ENCODE data around the gene PEX5L. TPM values are rescaled to one million over a fixed set of nuclear protein-coding genes. Genes with fewer than 3 reads are reported as not detected.
A peak's percentile ranks its signal among the peaks of the same experiment; 100 is the strongest.

The PEX5L gene
- total RNA-seq, 2 donors from 2014 or later, result 4.2 to 13.2 TPM

- WGBS, 2 donors, result 55 to 58% methylated on average over 9 of the region's 9 CpGs
- intact Hi-C loops (cut with DNase I), result no loop called here
- peak in 3 of 4 donors; percentile 31 to 42 (median 39) for DNase-seq
These were observed 12.7 kb upstream of the PEX5L start for GRCh38 chr3:180049391-180049790.

GRCh38 chr3:180048840-180049239, 12.1 kb upstream of the PEX5L start:
- ATAC-seq, result peak; percentile 94
- DNase-seq, result peak in 3 of 4 donors; percentile 13 to 75 (median 36)

More at GRCh38 chr3:180049391-180049790, 12.7 kb upstream of the PEX5L start:
- Histone ChIP-seq H3K27me3 (no peaks in the 10 kb centered on the region), H3K36me3 (replicated peaks in 1 of 2; ENCODE audit: insufficient read depth in 1 of 2, low read depth in 2 of 2) (no peaks in the 10 kb centered on the region), H3K9me3 (no peaks in the 10 kb centered on the region), H3K4me1 (peaks cover 38% of the 10 kb centered on the region), H3K4me3 (no peak overlapping the region), H3K27ac (peak overlapping the region in 3 of 4 donors; percentile 33 to 78 (median 53))
- ATAC-seq, result peak; percentile 65
- TF ChIP-seq CTCF (IDR thresholded peaks at IDR 0.05) (no peak), POLR2A (IDR thresholded peaks at IDR 0.05) (no peak)

GRCh38 chr3:180048103-180048502, 11.4 kb upstream of the PEX5L start:
- Histone ChIP-seq H3K4me3 (no peak overlapping the region), H3K36me3 (replicated peaks in 1 of 2; ENCODE audit: insufficient read depth in 1 of 2, low read depth in 2 of 2) (no peaks in the 10 kb centered on the region), H3K9me3 (no peaks in the 10 kb centered on the region), H3K27me3 (no peaks in the 10 kb centered on the region), H3K4me1 (peaks cover 30% of the 10 kb centered on the region), H3K27ac (no peak overlapping the region)
- ATAC-seq (no peak), DNase-seq (no peak)
- WGBS, 2 donors, result 52 to 97% methylated on average over 1 of the region's 1 CpG
- TF ChIP-seq POLR2A (IDR thresholded peaks at IDR 0.05) (no peak), CTCF (IDR thresholded peaks at IDR 0.05) (no peak)
- intact Hi-C loops (cut with DNase I), result no loop called here

More at GRCh38 chr3:180048840-180049239, 12.1 kb upstream of the PEX5L start:
- intact Hi-C loops (cut with DNase I), result no loop called here
- TF ChIP-seq CTCF (IDR thresholded peaks at IDR 0.05), result no peak
- TF ChIP-seq POLR2A (IDR thresholded peaks at IDR 0.05), result no peak
- H3K27me3 ChIP-seq, result no peaks in the 10 kb centered on the region
- H3K9me3 ChIP-seq, result no peaks in the 10 kb centered on the region
- no peak overlapping the region for H3K4me3 ChIP-seq
- WGBS, 2 donors, result 0 to 3% methylated on average over 1 of the region's 1 CpG
- no peaks in the 10 kb centered on the region for H3K36me3 ChIP-seq (replicated peaks in 1 of 2; ENCODE audit: insufficient read depth in 1 of 2, low read depth in 2 of 2)
- H3K27ac ChIP-seq, result peak overlapping the region in 3 of 4 donors; percentile 33 to 78 (median 53)
- peaks cover 38% of the 10 kb centered on the region for H3K4me1 ChIP-seq

- intact Hi-C loops (cut with DNase I), result no loop called here
- H3K27me3 ChIP-seq, result no peaks in the 10 kb centered on the region
- no peaks in the 10 kb centered on the region for H3K36me3 ChIP-seq (replicated peaks in 1 of 2; ENCODE audit: insufficient read depth in 1 of 2, low read depth in 2 of 2)
- TF ChIP-seq POLR2A (IDR thresholded peaks at IDR 0.05) (no peak), CTCF (IDR thresholded peaks at IDR 0.05) (no peak)
- H3K27ac ChIP-seq, result no peak overlapping the region
- 63% methylated on average over 3 to 4 of the region's 4 CpGs for WGBS, 2 donors
- no peak for DNase-seq
- H3K9me3 ChIP-seq, result no peaks in the 10 kb centered on the region
- no peak overlapping the region for H3K4me3 ChIP-seq
- no peak for ATAC-seq
- no peaks in the 10 kb centered on the region for H3K4me1 ChIP-seq
These were observed 4.2 kb upstream of the PEX5L start for GRCh38 chr3:180040966-180041365.

GRCh38 chr3:180036092-180036670, 556 bp downstream of the PEX5L start:
- Histone ChIP-seq H3K27me3 (no peaks in the 10 kb centered on the region), H3K4me3 (peak overlapping the region; percentile 9 to 35)

More at GRCh38 chr3:180036092-180036670, 556 bp downstream of the PEX5L start:
- intact Hi-C loops (cut with DNase I), result no loop called here
- H3K36me3 ChIP-seq (replicated peaks in 1 of 2; ENCODE audit: insufficient read depth in 1 of 2, low read depth in 2 of 2), result no peaks in the 10 kb centered on the region
- TF ChIP-seq CTCF (IDR thresholded peaks at IDR 0.05) (no peak), POLR2A (IDR thresholded peaks at IDR 0.05) (no peak)
- 2% methylated on average over 16 of the region's 16 CpGs for WGBS, 2 donors
- H3K4me1 ChIP-seq, result peaks cover 3% of the 10 kb centered on the region
- ATAC-seq (peak; percentile 11), DNase-seq (peak in 2 of 4 donors; percentile 19 to 20)
- H3K27ac ChIP-seq, result peak overlapping the region; percentile 41 to 81 (median 71)
- no peaks in the 10 kb centered on the region for H3K9me3 ChIP-seq
